Measurements from ENCODE around the gene UTP3.
"Not testable (repeated sequence)": the region's sequence is repeated elsewhere in the genome, so short reads cannot be mapped to it uniquely, and the experiment has no call there.

UTP3 gene

GRCh38 chr4:70680934-70681333, 7.4 kb upstream of the UTP3 start:
- intact Hi-C loops (cut with DNase I): no loop called here
- no peak for DNase-seq

GRCh38 chr4:70681704-70682103, 6.6 kb upstream of the UTP3 start:
- intact Hi-C loops (cut with DNase I): no loop called here

GRCh38 chr4:70682142-70682541, 6.2 kb upstream of the UTP3 start:
- DNase-seq; intact Hi-C loops (cut with DNase I): not testable (repeated sequence)

More at GRCh38 chr4:70681704-70682103, 6.6 kb upstream of the UTP3 start:
- no peak for DNase-seq

- intact Hi-C loops (cut with DNase I): loop anchor here (5.0 kb wide), 1 partner anchor 35 kb away; the partner anchor contains the start of gene RUFY3
- peak in 19 of 42 donors; percentile 5 to 54 (median 20) for DNase-seq
These were observed 940 bp upstream of the UTP3 start for GRCh38 chr4:70687392-70687791.

- peak in 8 of 42 donors; percentile 3 to 42 (median 18) for DNase-seq
- intact Hi-C loops (cut with DNase I): loop anchor here (2.0 to 5.0 kb wide), 3 partner anchors 16 to 150 kb away; partner anchors contain the start of genes GRSF1 and RUFY3
These were observed 481 bp downstream of the UTP3 start for GRCh38 chr4:70688795-70689231.

GRCh38 chr4:70691661-70692060, 3.3 kb downstream of the UTP3 start:
- intact Hi-C loops (cut with DNase I): no loop called here
- no peak for DNase-seq

GRCh38 chr4:70694633-70695032, 6.3 kb downstream of the UTP3 start:
- DNase-seq; intact Hi-C loops (cut with DNase I): not testable (repeated sequence)

GRCh38 chr4:70698435-70698834, 10.1 kb downstream of the UTP3 start:
- intact Hi-C loops (cut with DNase I): not testable (repeated sequence)

GRCh38 chr4:70700712-70701111, 12.4 kb downstream of the UTP3 start:
- no peak for DNase-seq

More at GRCh38 chr4:70698435-70698834, 10.1 kb downstream of the UTP3 start:
- not testable (repeated sequence) for DNase-seq

GRCh38 chr4:70701271-70701670, 12.9 kb downstream of the UTP3 start:
- intact Hi-C loops (cut with DNase I): loop anchor here (10.0 kb wide), 1 partner anchor 294 kb away; the partner anchor contains the start of gene DCK
- no peak for DNase-seq

More at GRCh38 chr4:70700712-70701111, 12.4 kb downstream of the UTP3 start:
- intact Hi-C loops (cut with DNase I): loop anchor here (10.0 kb wide), 1 partner anchor 294 kb away; the partner anchor contains the start of gene DCK

- DNase-seq: not testable (repeated sequence)
- intact Hi-C loops (cut with DNase I): loop anchor here (10.0 kb wide), 1 partner anchor 292 kb away; the partner anchor contains the start of gene DCK
These were observed 14.3 kb downstream of the UTP3 start for GRCh38 chr4:70702592-70702991.

GRCh38 chr4:70703619-70704214, 15.4 kb downstream of the UTP3 start:
- DNase-seq: peak in 29 of 42 donors; percentile 16 to 78 (median 47)
- intact Hi-C loops (cut with DNase I): loop anchor here (2.0 to 10.0 kb wide), 2 partner anchors 15 to 291 kb away; partner anchors contain the start of genes DCK and UTP3

GRCh38 chr4:70704215-70704930, 16.0 kb downstream of the UTP3 start:
- intact Hi-C loops (cut with DNase I): loop anchor here (2.0 to 10.0 kb wide), 2 partner anchors 16 to 290 kb away; partner anchors contain the start of genes DCK and UTP3
- peak; percentile 28 to 90 (median 77) for DNase-seq

- peak in 1 of 42 donors; percentile 18 for DNase-seq
- intact Hi-C loops (cut with DNase I): loop anchor here (2.0 to 10.0 kb wide), 2 partner anchors 16 to 290 kb away; partner anchors contain the start of genes DCK and UTP3
These were observed 16.5 kb downstream of the UTP3 start for GRCh38 chr4:70704931-70705182.

- DNase-seq: peak; percentile 13 to 84 (median 70)
- intact Hi-C loops (cut with DNase I): loop anchor here (2.0 to 10.0 kb wide), 2 partner anchors 17 to 289 kb away; partner anchors contain the start of genes DCK and UTP3
These were observed 17.1 kb downstream of the UTP3 start for GRCh38 chr4:70705183-70706043.

- no peak for DNase-seq
- intact Hi-C loops (cut with DNase I): loop anchor here (10.0 kb wide), 1 partner anchor 289 kb away; the partner anchor contains the start of gene DCK
These were observed 17.7 kb downstream of the UTP3 start for GRCh38 chr4:70706044-70706461.

- DNase-seq: no peak
- intact Hi-C loops (cut with DNase I): loop anchor here (10.0 kb wide), 1 partner anchor 288 kb away; the partner anchor contains the start of gene DCK
These were observed 18.2 kb downstream of the UTP3 start for GRCh38 chr4:70706516-70706915.

GRCh38 chr4:70709611-70710205, 21.4 kb downstream of the UTP3 start:
- DNase-seq: no peak
- intact Hi-C loops (cut with DNase I): loop anchor here (10.0 kb wide), 1 partner anchor 285 kb away; the partner anchor contains the start of gene DCK

Measured in head of caudate nucleus (tissue), 42 donors.